AG04449 (cell line): ENCODE data around the gene NOP9.

Source experiments
- CTCF ChIA-PET: fragments of 350-600 bp; formaldehyde crosslinking; extraction: SDS; loops from one replicate; lab custom pipeline; 2021; ENCODE audit warnings: antibody characterized with exemption; lab: Yijun Ruan, JAX
- POLR2A ChIA-PET: fragments of 400-600, 350-600 bp; formaldehyde crosslinking; extraction: SDS; loops from one replicate; lab custom pipeline; 2020; ENCODE audit warnings: antibody characterized with exemption, inconsistent platforms; lab: Yijun Ruan, JAX
- DNase-seq: peaks from one replicate; pipeline ENCODE4 v3.0.0-alpha.2; 2010; ENCODE audit warnings: low read depth, low spot score
- H3K4me3 ChIP-seq: 2 replicates; pipeline ENCODE4 v1.5.1; 2011; ENCODE audit warnings: low read depth, mild to moderate bottlenecking, control low read depth, low read length
- CTCF ChIP-seq: IDR thresholded peaks from one replicate; pipeline ENCODE4 v1.5.1; 2011; ENCODE audit warnings: mild to moderate bottlenecking, moderate library complexity, low read length, control low read depth, inconsistent platforms; ENCODE audit not compliant: insufficient read depth; ENCODE audit errors: missing control alignments

Gene NOP9

DNA sequence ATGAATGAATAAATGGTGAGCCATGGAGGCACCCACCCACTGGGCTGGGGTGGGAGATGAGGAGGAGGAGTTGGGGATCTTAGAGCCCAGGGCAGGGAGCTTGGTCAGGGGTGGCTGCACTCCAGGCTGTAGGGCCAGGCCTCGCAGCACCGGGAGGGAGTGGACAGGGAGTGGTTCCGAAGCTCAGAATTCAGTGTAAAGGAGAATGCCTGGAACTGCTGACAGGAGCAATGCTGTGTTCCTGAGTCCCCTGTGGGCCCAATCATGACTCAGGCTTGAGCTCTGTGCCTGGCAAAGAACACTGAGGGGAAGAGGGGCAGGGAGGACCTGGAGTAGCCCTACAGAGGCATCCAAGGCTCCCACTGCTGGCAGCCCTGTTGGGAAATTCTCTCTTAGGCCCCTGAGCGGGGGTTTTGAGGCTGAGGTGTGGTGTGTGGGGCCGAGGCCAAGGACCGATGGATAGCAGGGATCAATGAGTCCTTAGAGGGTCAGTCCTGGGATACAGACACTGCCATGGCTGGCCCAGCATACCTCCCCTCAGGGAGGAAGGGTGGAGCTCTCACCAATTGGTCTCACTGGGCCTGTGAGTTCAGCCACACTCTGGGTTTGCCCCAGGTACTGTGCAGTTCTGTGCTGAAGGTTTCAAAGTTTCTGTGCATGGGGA lies 18.7 kb upstream of the NOP9 start:
- ChIA-PET CTCF (interaction anchor here (0.7 to 7.7 kb wide), 7 partner anchors 10 to 65 kb away, joined by 3 to 63 read pairs (median 13); partner anchors contain the start of genes CIDEB, MDP1 and RABGGTA), POLR2A (interaction anchor here (1.1 kb wide), 1 partner anchor 10 kb away, joined by 4 read pairs; the partner anchor contains the start of gene RABGGTA)
- no peak overlapping the region for H3K4me3 ChIP-seq
- no peak for DNase-seq
- no peak for TF ChIP-seq CTCF

- no peak for DNase-seq
- ChIA-PET CTCF (interaction anchor here (1.9 to 7.7 kb wide), 4 partner anchors 11 to 40 kb away, joined by 6 to 63 read pairs (median 20); partner anchors contain the start of genes RABGGTA and TINF2), POLR2A (no interaction called here)
- no peak for TF ChIP-seq CTCF
- H3K4me3 ChIP-seq: no peak overlapping the region
These were observed 18.0 kb upstream of the NOP9 start for GRCh38 chr14:24281636-24282035.

DNA sequence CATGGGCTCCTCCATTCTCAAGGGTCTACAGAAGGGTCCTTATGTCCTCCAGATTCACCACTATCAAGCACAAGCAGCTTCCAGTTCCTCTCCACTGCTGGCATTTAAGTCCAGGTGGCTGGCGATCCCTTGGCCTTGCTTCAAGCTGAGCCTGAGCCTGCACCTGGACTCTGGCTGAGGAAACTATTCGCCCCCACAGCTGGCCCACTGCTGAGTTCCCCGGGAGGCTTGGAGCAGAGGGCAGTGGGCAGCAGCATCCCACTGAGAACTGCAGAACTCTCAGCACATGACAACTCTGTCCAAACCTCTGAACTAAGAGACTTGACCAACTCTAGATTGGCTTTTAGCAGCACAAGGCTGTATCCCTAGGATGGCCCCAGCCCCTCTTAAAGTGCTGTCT lies 16.9 kb upstream of the NOP9 start:
- CTCF ChIA-PET: interaction anchor here (0.9 to 7.7 kb wide), 6 partner anchors 10 to 150 kb away, joined by 3 to 63 read pairs (median 10); partner anchors contain the start of genes RABGGTA and TINF2
- DNase-seq: no peak
- no peak for TF ChIP-seq CTCF
- POLR2A ChIA-PET: interaction anchor here (1.3 kb wide), 1 partner anchor 12 kb away, joined by 3 read pairs; the partner anchor contains the start of gene RABGGTA
- no peak overlapping the region for H3K4me3 ChIP-seq

- TF ChIP-seq CTCF: no peak
- ChIA-PET POLR2A (interaction anchor here (1.3 kb wide), 1 partner anchor 13 kb away, joined by 3 read pairs; the partner anchor contains the start of gene RABGGTA), CTCF (interaction anchor here (1.5 to 7.7 kb wide), 7 partner anchors 9 to 42 kb away, joined by 6 to 63 read pairs (median 12); partner anchors contain the start of genes CIDEB, RABGGTA and TINF2)
- no peak overlapping the region for H3K4me3 ChIP-seq
- no peak for DNase-seq
These were observed 15.7 kb upstream of the NOP9 start for GRCh38 chr14:24283796-24284460.

GRCh38 chr14:24284501-24285035 lies 15.1 kb upstream of the NOP9 start:
- no peak for TF ChIP-seq CTCF
- ChIA-PET POLR2A (no interaction called here), CTCF (interaction anchor here (1.5 to 7.7 kb wide), 4 partner anchors 10 to 23 kb away, joined by 6 to 63 read pairs (median 10); partner anchors contain the start of genes CIDEB and RABGGTA)
- H3K4me3 ChIP-seq: no peak overlapping the region
- no peak for DNase-seq

- ChIA-PET CTCF (interaction anchor here (1.6 to 3.1 kb wide), 3 partner anchors 12 to 22 kb away, joined by 6 to 20 read pairs (median 12); partner anchors contain the start of genes CIDEB and RABGGTA), POLR2A (no interaction called here)
- TF ChIP-seq CTCF: no peak
- no peak overlapping the region for H3K4me3 ChIP-seq
- DNase-seq: peak; percentile 19
These were observed 14.3 kb upstream of the NOP9 start for GRCh38 chr14:24285351-24285750.
